Measurements from ENCODE around the gene ZNF181. TPM values are rescaled to one million over a fixed set of nuclear protein-coding genes. Genes with fewer than 3 reads are reported as not detected.

The ZNF181 gene
- total and polyA plus RNA-seq, 2 experiments from 2014 or later, result 7.4 to 18.9 TPM

GRCh38 chr19:34707661-34708060 lies 26.4 kb upstream of the ZNF181 start (continued):
- no peak for TF ChIP-seq NANOG (IDR thresholded peaks at IDR 0.05; ENCODE audit: borderline replicate concordance)
- TF ChIP-seq ETS1 (IDR thresholded peaks at IDR 0.05), result no peak
- TF ChIP-seq JUNB (IDR thresholded peaks at IDR 0.05; ENCODE audit: unreplicated experiment), result no peak

GRCh38 chr19:34711890-34712289 lies 22.2 kb upstream of the ZNF181 start:
- Mint-ChIP-seq H3K4me1 (peaks cover 4% of the 10 kb centered on the region; the same call in 2 of the 3 replicates), H3K4me3 (no peak overlapping the region), H3K9me3 (peaks cover 85% of the 10 kb centered on the region), H3K36me3 (ENCODE audit: low read depth) (peaks cover 21% of the 10 kb centered on the region), H3K27me3 (ENCODE audit: insufficient read depth, low read depth, poor library complexity) (peaks cover 10% of the 10 kb centered on the region), H3K27ac (no peak overlapping the region)
- Histone ChIP-seq H3K36me3 (ENCODE audit: insufficient read depth) (peaks cover 7% of the 10 kb centered on the region; the same call in 1 of the 2 replicates), H4K20me1 (replicated peaks; ENCODE audit: insufficient read depth) (no peaks in the 10 kb centered on the region), H3K27ac (ENCODE audit: low read depth) (no peak overlapping the region), H3K4me3 (0 out of 2 replicates have a peak overlapping the region, but pooled peaks have one; percentile 21), H3K79me2 (replicated peaks; ENCODE audit: insufficient read depth) (no peaks in the 10 kb centered on the region), H3K27me3 (ENCODE audit: insufficient read depth) (no peaks in the 10 kb centered on the region), H3K4me1 (ENCODE audit: insufficient read depth) (no peaks in the 10 kb centered on the region), H3K4me2 (peak overlapping the region; percentile 56), H3F3A (replicated peaks; ENCODE audit: low read depth) (no peaks in the 10 kb centered on the region), H3K9me2 (ENCODE audit: insufficient read depth) (no peaks in the 10 kb centered on the region), H2AFZ (no peak overlapping the region)
- DNase-seq (ENCODE audit: low spot score) (peak; percentile 78), ATAC-seq (peak; percentile 93)
- TF ChIP-seq EZH2 (IDR thresholded peaks at IDR 0.05; ENCODE audit: low read depth, unreplicated experiment) (no peak), REST (IDR thresholded peaks at IDR 0.05; ENCODE audit: unreplicated experiment) (no peak), POLR2AphosphoS5 (IDR thresholded peaks at IDR 0.05; ENCODE audit: low read depth) (no peak), ZNF331 (CRISPR knock-in tag; IDR thresholded peaks at IDR 0.05; ENCODE audit: low read depth) (no peak), CTCF (conservative IDR thresholded peaks at IDR 0.05; ENCODE audit: low read depth in 2 of 2) (no peak), NANOG (IDR thresholded peaks at IDR 0.05; ENCODE audit: borderline replicate concordance) (no peak), ZNF462 (CRISPR knock-in tag; IDR thresholded peaks at IDR 0.05) (no peak), JUNB (IDR thresholded peaks at IDR 0.05; ENCODE audit: unreplicated experiment) (no peak), EZH2phosphoT487 (IDR thresholded peaks at IDR 0.05; ENCODE audit: unreplicated experiment) (no peak), STAT1 (IDR thresholded peaks at IDR 0.05; ENCODE audit: unreplicated experiment) (no peak), ZNF114 (CRISPR knock-in tag; IDR thresholded peaks at IDR 0.05) (no peak)
